Cortex of kidney (tissue), 1 donor: ENCODE measurements around the gene SMIM22.

Experiments
- DNase-seq: peaks from one replicate; lab custom pipeline; 2025; lab: John Stamatoyannopoulos, UW

Gene SMIM22

GRCh38 chr16:4795828-4796572 is 831 bp downstream of the SMIM22 start:
- DNase-seq: no peak

DNA sequence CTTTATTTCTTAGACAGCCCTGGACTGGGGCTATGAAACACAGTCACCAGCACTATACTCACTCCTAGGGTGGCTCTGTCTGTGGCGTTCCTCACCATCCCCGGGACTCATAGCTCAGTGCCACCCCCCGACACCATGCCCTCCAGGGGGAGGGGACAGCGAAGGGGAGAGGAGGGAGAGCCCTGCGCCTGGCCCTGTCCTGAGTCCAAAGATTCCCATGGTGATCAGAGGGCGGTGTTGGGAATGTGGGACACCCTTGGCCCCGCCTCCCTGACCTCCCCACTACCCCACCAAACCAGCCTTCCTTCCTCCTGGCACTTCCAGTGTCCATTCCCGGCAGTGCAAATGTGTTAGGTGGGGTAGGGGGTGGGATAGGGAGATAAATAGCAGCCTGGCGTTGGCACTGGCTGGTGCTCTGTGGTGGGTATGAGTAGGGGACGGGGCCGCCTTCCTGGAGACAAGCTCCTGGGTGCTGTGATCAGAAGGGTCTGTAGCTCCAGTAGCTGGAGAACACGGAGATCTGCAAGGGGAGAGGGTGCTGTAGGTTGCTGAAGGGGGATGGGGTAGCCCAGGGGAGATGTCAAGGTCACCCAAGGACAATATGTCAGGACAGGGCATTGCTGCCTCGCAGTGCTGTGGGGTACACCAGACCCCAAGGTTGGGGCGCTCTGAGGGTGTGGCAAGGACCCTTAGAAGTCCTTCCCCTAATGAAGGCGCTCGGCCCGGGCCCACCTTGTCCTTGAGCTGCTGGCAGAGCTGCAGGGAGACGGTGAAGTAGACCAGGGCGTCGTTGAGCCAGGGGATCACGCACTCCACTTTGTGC is 2.0 kb downstream of the SMIM22 start:
- DNase-seq: no peak

DNA sequence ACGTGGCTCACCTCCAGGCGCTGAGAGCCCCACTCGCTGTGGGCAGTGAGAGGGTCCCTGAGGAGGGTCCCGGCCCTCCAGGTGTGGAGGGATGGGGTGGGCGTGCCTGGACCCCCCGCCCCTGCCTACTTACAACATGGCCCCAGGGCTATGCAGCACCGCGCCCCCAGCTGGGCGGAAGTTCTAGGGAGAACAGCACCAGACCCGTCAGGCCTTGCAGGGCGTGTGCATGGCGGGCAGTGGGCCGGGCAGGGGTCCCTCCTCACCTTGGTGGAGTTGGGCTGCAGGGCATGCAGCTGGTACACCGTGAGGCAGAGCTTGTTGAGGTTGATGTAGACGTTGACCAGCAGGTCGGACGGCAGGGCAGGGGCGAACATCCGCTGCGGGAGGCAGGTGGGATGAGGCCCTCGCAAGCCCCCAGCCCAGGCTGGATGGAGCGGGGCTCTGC is 2.7 kb downstream of the SMIM22 start:
- no peak for DNase-seq

- no peak for DNase-seq
Observed at GRCh38 chr16:4798456-4798855, 3.3 kb downstream of the SMIM22 start.

- no peak for DNase-seq
Observed at GRCh38 chr16:4799171-4799855, 4.1 kb downstream of the SMIM22 start.

DNA sequence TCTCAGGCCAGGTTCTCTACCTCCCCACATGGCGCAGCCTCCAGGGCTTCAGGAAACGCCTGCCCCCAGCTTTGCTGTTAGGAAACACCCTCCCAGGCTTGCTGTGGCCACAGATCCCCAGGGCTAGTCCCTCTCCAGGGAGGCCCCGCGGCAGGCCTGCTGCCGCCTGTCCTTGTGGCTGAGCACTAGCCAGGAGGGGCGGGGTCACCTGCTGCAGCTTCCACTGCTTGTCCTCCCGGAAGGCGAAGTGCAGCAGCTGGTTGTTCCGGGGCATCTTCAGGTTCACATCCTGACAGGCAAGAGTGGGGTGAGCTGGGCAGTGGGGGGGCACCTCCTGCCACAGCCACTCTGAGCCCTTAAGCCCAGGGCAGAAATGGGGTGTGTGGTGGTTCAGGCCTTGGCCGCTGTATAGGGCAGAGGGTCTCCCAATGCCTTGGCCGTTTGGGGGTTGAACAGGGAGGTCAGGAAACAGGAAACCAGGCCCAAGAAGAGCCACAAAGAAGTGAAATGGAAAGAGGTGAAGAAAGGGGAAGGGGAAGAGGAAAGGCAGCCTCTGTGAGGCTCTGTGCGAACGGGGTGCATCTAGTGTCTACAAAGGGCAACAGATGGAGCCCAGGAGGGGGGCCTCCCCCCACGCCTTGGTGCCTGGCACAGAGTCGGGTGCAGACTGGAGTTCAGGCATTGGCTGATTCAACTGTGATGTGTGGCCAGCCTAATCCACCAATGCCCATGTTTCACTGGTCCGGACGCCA is 5.3 kb downstream of the SMIM22 start:
- DNase-seq: no peak

DNA sequence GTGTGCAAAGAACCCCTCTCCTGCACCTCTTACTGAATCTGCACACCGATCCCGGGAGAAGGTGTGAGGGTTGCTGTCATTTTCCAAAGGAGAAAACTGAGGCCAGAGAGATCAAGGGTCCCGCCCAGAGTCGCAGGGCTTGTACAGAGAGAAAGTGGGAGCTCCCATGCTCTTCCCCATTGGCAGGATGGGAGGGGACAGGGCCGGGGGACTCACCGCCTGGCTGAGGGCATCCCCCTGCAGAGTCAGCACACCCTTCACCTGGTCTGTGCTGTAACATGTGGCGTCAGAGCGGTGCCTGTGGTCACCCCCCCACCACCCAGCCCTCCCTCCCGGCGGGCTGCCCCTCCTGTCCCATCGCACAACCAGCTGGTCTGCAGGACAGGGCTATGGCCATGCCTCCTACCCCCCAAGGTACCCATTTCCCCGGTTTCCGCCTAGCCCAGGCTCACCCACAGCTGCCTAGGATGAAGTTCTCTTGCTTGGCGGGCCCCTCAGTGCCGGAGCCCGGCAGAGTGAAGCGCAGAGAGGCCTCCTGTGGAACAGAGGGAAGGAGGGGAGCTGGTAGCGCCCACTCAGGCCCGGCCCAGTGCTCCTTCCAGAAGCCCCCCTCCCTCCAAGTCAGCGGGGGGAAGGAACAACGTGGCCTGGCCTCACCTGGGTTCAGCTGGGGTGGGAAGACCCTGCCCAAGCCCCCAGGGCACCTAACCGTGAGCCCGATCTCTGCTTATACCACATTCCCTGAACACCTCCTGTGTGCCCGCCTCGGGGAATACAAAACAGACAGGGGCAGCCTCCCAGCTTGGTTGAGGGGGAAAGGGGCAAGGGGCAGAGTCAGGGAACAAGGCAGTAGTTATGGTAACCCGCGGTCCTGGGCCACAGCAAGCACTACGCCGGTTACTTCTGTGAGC is 6.1 kb downstream of the SMIM22 start:
- DNase-seq: no peak

DNA sequence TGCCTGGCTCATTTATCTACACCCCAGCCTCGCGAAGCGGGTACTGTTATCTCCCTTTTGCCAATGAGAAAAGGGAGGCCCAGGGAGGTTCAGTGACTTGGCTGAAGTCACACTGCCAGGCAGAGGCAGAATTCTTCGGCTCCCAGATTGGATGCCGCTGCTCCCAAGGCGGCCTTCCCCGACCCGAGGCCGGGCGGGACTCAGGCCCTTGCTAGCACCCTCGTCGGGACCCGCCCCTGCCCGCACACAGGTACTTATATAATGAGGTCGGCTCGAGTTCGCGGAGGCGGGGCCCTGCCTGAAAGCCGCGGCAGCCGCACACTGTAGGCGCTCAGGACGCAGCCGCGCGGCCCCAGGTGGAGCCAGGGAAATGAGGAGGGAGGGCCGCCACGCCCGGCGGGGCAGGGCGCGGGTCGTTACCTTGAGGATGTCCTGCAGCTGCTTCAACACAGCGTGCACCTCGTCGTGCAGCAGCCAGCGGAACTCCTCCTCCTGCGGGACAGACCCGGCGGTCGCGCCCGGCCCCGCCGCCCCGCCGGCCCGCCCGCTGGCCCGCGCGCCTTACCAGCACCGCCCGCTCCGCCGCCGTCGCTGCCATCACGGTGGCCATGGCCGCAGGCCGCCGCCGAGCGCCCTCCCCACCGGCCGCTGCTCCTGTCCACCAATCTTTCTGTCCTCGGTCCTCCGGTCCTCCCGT is 6.9 kb downstream of the SMIM22 start, which contains the start of gene ROGDI:
Gene ROGDI, minus strand, starts transcription at position 672 of the 697 bp plus-strand sequence. Its CDS starts 62 bp downstream, at position 610.
- DNase-seq: no peak

DNA sequence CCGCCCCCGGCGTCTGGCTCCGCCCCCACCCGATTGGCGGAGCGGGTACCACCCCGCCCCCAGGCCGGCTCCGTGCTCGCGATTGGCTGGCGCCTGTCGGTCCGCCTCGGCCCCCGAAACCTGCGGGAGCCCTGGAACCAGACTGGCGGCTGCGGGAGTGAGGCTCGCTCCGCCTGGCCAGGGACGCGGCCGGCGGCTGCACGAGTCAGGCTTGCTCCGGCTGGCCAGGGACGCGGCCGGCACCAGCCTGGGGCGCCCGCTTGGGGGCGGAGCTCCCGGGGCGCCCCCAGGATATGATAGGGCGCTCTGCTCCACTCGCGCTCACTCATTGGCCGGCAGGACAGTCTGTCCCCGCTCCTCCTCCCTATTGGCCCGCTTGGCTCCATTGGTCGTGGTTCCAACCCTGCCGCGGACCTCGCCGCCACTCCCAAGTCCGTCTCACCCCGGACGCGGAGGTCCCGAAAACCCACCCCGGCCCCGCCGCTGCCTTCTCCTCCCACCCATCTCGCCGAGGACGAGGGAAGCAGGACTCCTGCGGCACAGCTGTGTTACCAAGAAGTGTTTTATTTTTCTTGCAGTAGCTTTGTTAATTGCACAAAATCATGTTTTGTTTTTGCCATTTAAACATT is 7.6 kb downstream of the SMIM22 start:
- peak; percentile 99 for DNase-seq

DNA sequence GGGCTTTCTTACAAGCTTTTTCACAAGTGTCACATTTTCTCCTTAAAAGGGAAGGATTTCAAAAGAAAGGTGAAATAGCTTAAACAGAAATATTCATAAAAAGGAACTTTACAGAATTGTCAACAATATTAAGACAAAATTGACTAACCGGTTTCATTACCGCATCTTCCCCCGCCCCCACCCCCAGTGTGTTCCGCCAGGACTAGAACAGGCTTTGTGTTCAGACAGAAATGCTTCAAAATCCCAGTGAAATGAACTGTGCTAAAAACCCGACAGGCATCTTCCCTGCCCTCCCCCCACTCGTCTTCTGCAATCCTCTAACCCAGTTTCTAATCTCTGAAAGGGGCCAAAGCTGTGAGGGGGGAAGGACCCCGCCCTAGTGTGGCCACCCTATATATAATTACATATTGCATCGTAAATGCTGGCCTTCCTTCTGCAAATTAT is 8.3 kb downstream of the SMIM22 start:
- no peak for DNase-seq

DNA sequence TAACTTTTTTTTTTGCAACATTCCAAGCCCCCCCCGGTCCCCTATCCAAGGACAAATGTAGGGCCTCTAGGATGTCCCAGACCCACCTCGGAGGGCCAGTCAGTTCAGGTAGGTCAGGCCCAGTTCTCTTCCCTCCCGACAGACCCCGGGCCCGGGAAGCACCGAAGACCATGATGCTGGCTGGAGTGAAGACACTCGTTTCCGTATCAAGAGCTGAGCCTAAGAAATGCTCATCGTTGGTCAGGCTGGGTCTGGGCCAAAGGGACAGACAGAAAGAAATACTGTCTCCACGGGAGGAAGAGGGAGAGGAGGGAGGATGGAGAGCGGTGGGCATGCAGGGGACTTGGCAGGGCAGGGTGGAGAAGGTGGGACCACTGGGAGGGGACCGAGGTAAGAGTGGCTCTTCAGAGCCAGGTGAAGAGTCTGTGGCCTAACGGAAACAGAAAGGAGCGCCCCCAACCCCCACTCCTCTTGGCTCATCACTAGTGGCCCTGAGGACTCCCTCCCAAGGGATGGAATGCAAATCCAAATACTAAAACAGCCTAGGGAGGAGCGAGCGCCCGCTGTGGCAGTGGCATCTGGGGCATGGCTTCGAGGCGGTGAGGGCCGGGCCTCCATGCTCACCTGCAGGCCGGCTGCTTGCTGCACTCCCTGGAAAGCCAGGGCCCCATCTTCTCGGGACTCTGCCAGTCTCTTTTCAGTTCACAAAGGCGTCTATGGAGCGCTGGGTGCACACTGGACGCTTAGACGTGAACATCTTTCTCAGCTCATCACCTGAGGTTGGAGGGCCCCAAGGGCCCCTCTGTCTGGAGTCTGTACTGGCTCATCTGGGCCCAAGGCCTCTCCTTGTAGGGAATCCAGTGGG is 9.0 kb downstream of the SMIM22 start:
- DNase-seq: no peak

DNA sequence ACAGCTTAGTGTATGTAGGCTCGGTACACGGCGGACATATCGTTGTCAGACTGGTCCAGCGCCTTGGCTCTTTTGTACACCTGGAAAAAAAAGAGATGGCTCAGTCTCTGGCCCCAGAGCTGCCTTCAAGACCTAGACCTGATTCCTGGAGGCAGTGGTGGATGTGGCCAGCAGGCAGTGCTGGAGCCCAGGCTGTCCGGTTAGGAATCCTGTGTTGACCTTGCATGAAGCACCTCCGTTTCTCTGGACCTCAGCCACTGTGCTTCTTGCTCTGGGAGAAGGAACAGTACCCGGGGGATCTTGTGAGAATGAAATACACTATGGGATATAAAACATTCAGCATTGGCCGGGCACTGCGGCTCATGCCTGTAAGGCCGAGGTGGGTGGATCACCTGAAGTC is 10.1 kb downstream of the SMIM22 start:
- no peak for DNase-seq

DNA sequence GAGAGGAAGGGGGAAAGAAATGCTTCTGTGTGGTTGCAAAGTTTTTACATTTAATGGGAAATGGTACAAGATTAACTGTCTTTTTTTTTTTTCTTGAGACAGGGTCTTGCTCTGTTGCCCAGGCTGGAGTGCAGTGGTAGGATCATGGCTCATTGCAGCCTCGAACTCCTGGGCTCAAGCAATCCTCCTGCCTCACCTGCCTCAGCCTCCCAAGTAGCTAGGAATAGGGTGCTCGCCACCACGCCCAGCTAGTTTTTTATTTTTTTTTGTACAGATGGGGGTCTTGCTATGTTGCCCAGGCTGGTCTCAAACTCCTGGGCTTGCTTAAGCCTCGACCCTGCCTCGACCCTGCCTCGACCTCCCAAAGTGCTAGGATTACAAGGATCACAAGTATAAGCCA is 11.1 kb downstream of the SMIM22 start:
- DNase-seq: no peak

- no peak for DNase-seq
Observed at GRCh38 chr16:4811242-4811641, 16.1 kb downstream of the SMIM22 start.

- DNase-seq: no peak
Observed at GRCh38 chr16:4811773-4812172, 16.6 kb downstream of the SMIM22 start.

DNA sequence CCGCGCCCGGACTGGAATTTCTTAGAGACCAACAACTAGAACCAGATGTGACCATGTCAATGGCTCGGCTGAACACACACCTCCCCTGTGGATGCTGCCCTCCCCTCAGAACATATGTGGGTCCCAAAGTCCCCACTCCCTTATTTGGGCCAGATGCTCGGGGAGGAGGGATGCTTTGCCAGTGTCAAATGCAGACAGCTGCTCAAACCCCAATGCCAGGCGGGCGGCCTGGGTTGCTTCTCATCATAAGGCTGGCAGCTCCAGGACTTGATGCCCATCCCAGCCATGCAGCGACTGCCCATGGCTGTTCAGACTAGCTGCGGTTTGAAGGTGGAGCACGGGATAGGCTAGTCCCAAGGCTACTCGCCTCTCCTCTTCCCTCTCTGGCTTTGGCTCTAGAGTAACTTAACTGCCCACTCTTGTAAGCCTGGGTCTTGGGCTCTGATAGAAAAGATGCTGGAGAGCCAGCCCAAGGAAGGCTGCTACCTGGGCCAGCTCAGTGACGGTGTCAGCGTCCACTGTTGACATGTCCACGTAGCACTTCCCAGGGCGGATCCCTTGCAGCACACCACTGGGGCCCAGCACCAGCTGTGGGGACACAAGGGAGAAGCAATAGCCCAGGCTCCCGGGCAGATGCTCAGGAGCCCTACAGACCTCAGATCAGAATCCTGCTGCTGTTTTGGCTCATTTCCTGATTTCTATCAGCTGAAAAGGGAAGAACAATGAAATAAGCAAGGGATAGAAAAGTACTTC is 18.3 kb downstream of the SMIM22 start:
- no peak for DNase-seq

- DNase-seq: no peak
Observed at GRCh38 chr16:4814046-4814445, 18.9 kb downstream of the SMIM22 start.
